ENCODE measurements around the gene CDC42EP2. TPM values are rescaled to one million over a fixed set of nuclear protein-coding genes. Genes with fewer than 3 reads are reported as not detected.

CDC42EP2 gene
- total RNA-seq, 1 donor from 2014 or later: 21.0 TPM

DNA sequence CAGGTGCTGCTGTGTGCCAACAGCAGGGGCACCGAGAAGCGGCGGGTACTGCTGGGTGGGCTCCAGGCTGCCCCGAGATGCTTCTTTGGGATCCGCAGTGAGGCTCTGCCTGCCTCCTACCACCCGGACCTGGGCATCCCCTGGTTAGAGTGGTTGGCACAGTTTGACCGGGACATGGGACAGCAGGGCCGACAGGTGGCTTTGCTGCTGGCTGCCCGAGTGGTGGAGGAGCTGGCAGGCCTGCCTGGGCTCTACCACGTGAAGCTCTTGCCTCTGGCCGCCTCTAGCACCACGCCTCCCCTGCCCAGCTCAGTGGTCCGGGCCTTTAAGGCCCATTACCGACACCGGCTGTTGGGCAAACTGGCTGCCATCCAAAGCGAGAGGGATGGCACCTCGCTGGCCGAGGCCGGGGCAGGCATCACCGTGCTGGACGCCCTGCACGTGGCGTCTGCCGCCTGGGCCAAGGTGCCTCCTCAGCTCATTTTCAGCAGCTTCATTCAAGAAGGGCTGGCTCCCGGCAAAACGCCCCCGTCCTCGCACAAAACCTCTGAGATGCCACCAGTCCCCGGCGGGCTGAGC lies 41.8 kb downstream of the CDC42EP2 start:
- DNase-seq (ENCODE audit: low spot score): no peak

GRCh38 chr11:65357856-65358356 lies 43.2 kb downstream of the CDC42EP2 start:
- no peak for DNase-seq (ENCODE audit: low spot score)

- no peak for DNase-seq (ENCODE audit: low spot score)
These were observed 47.8 kb downstream of the CDC42EP2 start for GRCh38 chr11:65362320-65362931.

DNA sequence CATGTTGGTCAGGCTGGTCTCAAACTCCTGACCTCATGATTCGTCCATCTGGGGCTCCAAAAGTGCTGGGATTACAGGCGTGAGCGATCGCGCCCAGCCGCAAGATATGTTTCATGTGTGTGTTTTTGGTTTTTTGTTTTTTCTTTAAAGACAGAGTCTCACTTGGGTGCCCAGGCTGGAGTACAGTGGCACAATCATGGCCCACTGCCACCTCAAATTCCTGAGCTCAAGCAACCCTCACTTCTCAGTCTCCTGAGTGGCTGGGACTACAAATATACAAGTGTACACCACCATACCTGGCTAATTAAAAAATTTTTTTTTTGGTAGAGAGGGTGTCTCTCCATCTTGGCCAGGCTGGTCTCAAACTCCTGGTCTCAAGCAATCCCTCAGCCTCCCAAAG lies 48.3 kb downstream of the CDC42EP2 start:
- no peak for DNase-seq (ENCODE audit: low spot score)

- DNase-seq (ENCODE audit: low spot score): no peak
These were observed 49.1 kb downstream of the CDC42EP2 start for GRCh38 chr11:65363770-65364169.

DNA sequence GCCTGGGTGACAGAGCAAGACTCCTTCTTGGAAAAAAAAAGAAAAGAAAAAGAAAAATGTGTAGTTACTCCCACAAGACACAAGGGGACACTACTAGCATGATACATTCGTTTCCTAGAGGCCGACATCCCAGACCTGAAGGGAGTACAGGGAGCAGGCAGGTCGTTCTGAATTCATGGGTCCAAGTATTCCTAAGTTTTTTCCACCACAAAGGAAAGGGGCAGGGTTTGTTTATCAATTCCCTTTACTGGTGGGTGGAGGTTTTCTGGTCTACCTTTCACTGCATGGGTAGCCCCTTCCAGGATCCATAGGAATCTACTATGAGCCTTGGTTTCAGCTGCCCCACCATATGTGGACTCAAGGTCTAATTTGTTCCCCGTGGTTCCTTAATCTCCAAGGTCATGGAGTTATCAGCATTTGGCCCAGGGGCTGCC lies 51.7 kb downstream of the CDC42EP2 start:
- peak; percentile 51 for DNase-seq (ENCODE audit: low spot score)

DNA sequence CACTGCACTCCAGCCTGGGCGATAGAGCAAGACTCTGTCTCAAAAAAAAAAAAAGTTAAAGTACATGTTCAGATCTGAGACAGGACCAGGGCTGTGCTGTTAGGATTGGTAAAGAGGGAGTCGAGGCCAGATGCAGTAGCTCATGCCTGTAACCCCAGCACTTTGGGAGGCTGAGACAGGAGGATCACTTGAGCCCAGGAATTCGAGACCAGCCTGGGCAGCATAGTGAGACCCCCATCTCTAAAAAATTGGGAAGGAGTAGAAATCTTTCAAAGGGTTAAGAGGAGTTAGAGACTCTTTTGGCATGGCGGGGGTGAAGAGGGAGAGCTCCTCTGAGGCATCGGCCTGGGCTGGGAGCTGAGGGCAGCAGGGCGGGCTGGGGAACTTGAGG lies 56.0 kb downstream of the CDC42EP2 start:
- no peak for DNase-seq (ENCODE audit: low spot score)

Other genes with a start within 250 kb of the CDC42EP2 start
- 1.9 TPM for gene CDCA5, start 230.8 kb upstream of the CDC42EP2 start, total RNA-seq
- 33.7 TPM for gene ZFPL1, start 230.6 kb upstream of the CDC42EP2 start, total RNA-seq
- gene VPS51, start 218.7 kb upstream of the CDC42EP2 start, total RNA-seq: 131 TPM
- 37.5 TPM for gene TM7SF2, start 203.0 kb upstream of the CDC42EP2 start, total RNA-seq
- 13.7 TPM for gene ZNHIT2, start 197.2 kb upstream of the CDC42EP2 start, total RNA-seq
- 999 TPM for gene FAU, start 192.7 kb upstream of the CDC42EP2 start, total RNA-seq
- 49.8 TPM for gene MRPL49, start 192.5 kb upstream of the CDC42EP2 start, total RNA-seq
- 76.2 TPM for gene SYVN1, start 180.3 kb upstream of the CDC42EP2 start, total RNA-seq
- not detected for gene SPDYC, start 144.6 kb upstream of the CDC42EP2 start, total RNA-seq
- gene CAPN1, start 132.9 kb upstream of the CDC42EP2 start, total RNA-seq: 598 TPM
- 12.2 TPM for gene POLA2, start 52.9 kb upstream of the CDC42EP2 start, total RNA-seq
- 61.5 TPM for gene DPF2, start 19.0 kb downstream of the CDC42EP2 start, total RNA-seq
- gene TIGD3, start 39.9 kb downstream of the CDC42EP2 start, total RNA-seq: not detected
- gene SLC25A45, start 67.8 kb downstream of the CDC42EP2 start, total RNA-seq: 9.4 TPM
- gene FRMD8, start 71.8 kb downstream of the CDC42EP2 start, total RNA-seq: 31.2 TPM
- gene NEAT1, start 107.9 kb downstream of the CDC42EP2 start, total RNA-seq: 1,155 TPM
- 19,443 TPM for gene MALAT1, start 184.2 kb downstream of the CDC42EP2 start, total RNA-seq
- 62.9 TPM for gene SCYL1, start 210.2 kb downstream of the CDC42EP2 start, total RNA-seq
- gene LTBP3, start 243.5 kb downstream of the CDC42EP2 start, total RNA-seq: 120 TPM